ENCODE data around the gene KRTAP5-1.

KRTAP5-1 gene

GRCh38 chr11:1561266-1561665, 23.8 kb downstream of the KRTAP5-1 start:
- Histone ChIP-seq H3K27ac (ENCODE audit: insufficient read depth in 1 of 2, low read depth in 1 of 2, low read length in 2 of 2, poor library complexity in 1 of 2, severe bottlenecking in 2 of 2) (no peak overlapping the region), H3K4me3 (ENCODE audit: control insufficient read depth in 1 of 7, extremely low read depth in 1 of 7, insufficient read depth in 4 of 7, low read depth in 2 of 7, low read length in 6 of 7) (no peak overlapping the region), H3K4me1 (ENCODE audit: control extremely low read depth in 1 of 4, control insufficient read depth in 4 of 4, insufficient read depth in 4 of 4, low read length in 3 of 4) (no peaks in the 10 kb centered on the region), H3K9me3 (ENCODE audit: control extremely low read depth in 1 of 5, control insufficient read depth in 4 of 5, insufficient read depth in 2 of 5, low read depth in 1 of 5, low read length in 4 of 5) (no peaks in the 10 kb centered on the region), H3K27me3 (replicated peaks in 2 of 5; ENCODE audit: control insufficient read depth in 4 of 5, insufficient read depth in 5 of 5, low read length in 4 of 5) (peaks cover 0 to 92% (median 18%) of the 10 kb centered on the region in 5 experiments), H3K36me3 (ENCODE audit: control insufficient read depth in 4 of 4, insufficient read depth in 4 of 4, low read length in 3 of 4) (no peaks in the 10 kb centered on the region)
- ChIA-PET CTCF (interaction anchor here (2.1 kb wide), 1 partner anchor 13 kb away, joined by 6 read pairs; no protein-coding TSS in a partner anchor), POLR2A (no interaction called here)
- DNase-seq = no peak
- over 99% methylated on average over 14 of the region's 17 CpGs for WGBS (ENCODE audit: insufficient coverage)

- Histone ChIP-seq H3K9me3 (ENCODE audit: control extremely low read depth in 1 of 5, control insufficient read depth in 4 of 5, insufficient read depth in 2 of 5, low read depth in 1 of 5, low read length in 4 of 5) (no peaks in the 10 kb centered on the region), H3K4me1 (ENCODE audit: control extremely low read depth in 1 of 4, control insufficient read depth in 4 of 4, insufficient read depth in 4 of 4, low read length in 3 of 4) (no peaks in the 10 kb centered on the region), H3K36me3 (ENCODE audit: control insufficient read depth in 4 of 4, insufficient read depth in 4 of 4, low read length in 3 of 4) (no peaks in the 10 kb centered on the region), H3K27me3 (replicated peaks in 2 of 5; ENCODE audit: control insufficient read depth in 4 of 5, insufficient read depth in 5 of 5, low read length in 4 of 5) (peaks cover 0 to 92% (median 18%) of the 10 kb centered on the region in 5 experiments), H3K27ac (ENCODE audit: insufficient read depth in 1 of 2, low read depth in 1 of 2, low read length in 2 of 2, poor library complexity in 1 of 2, severe bottlenecking in 2 of 2) (no peak overlapping the region), H3K4me3 (ENCODE audit: control insufficient read depth in 1 of 7, extremely low read depth in 1 of 7, insufficient read depth in 4 of 7, low read depth in 2 of 7, low read length in 6 of 7) (no peak overlapping the region)
- POLR2A ChIA-PET = interaction anchor here (1.3 kb wide), 1 partner anchor 8 kb away, joined by 3 read pairs; no protein-coding TSS in a partner anchor
- WGBS (ENCODE audit: insufficient coverage) = 92% methylated on average over 6 of the region's 8 CpGs
- CTCF ChIA-PET = interaction anchor here (1.4 to 2.1 kb wide), 2 partner anchors 14 to 22 kb away, joined by 4 to 6 read pairs; no protein-coding TSS in a partner anchor
- DNase-seq = no peak
These were observed 24.3 kb downstream of the KRTAP5-1 start for GRCh38 chr11:1560649-1561251.

GRCh38 chr11:1560002-1560648, 25.0 kb downstream of the KRTAP5-1 start:
- H3K4me3 ChIP-seq (ENCODE audit: control insufficient read depth in 1 of 7, extremely low read depth in 1 of 7, insufficient read depth in 4 of 7, low read depth in 2 of 7, low read length in 6 of 7) = no peak overlapping the region
- no peaks in the 10 kb centered on the region for H3K4me1 ChIP-seq (ENCODE audit: control extremely low read depth in 1 of 4, control insufficient read depth in 4 of 4, insufficient read depth in 4 of 4, low read length in 3 of 4)
- no peaks in the 10 kb centered on the region for H3K9me3 ChIP-seq (ENCODE audit: control extremely low read depth in 1 of 5, control insufficient read depth in 4 of 5, insufficient read depth in 2 of 5, low read depth in 1 of 5, low read length in 4 of 5)
- DNase-seq = no peak
- H3K27ac ChIP-seq (ENCODE audit: insufficient read depth in 1 of 2, low read depth in 1 of 2, low read length in 2 of 2, poor library complexity in 1 of 2, severe bottlenecking in 2 of 2) = no peak overlapping the region
- WGBS (ENCODE audit: insufficient coverage) = 88% methylated on average over 10 of the region's 15 CpGs
- H3K36me3 ChIP-seq (ENCODE audit: control insufficient read depth in 4 of 4, insufficient read depth in 4 of 4, low read length in 3 of 4) = no peaks in the 10 kb centered on the region
- H3K27me3 ChIP-seq (replicated peaks in 2 of 5; ENCODE audit: control insufficient read depth in 4 of 5, insufficient read depth in 5 of 5, low read length in 4 of 5) = peaks cover 0 to 92% (median 15%) of the 10 kb centered on the region in 5 experiments
- ChIA-PET CTCF (interaction anchor here (1.2 to 2.5 kb wide), 4 partner anchors 10 to 22 kb away, joined by 4 to 6 read pairs (median 5); no protein-coding TSS in a partner anchor), POLR2A (interaction anchor here (1.3 kb wide), 1 partner anchor 9 kb away, joined by 3 read pairs; no protein-coding TSS in a partner anchor)

GRCh38 chr11:1559111-1559951, 25.8 kb downstream of the KRTAP5-1 start:
- no peak for DNase-seq
- no peaks in the 10 kb centered on the region for H3K36me3 ChIP-seq (ENCODE audit: control insufficient read depth in 4 of 4, insufficient read depth in 4 of 4, low read length in 3 of 4)
- no peak overlapping the region for H3K4me3 ChIP-seq (ENCODE audit: control insufficient read depth in 1 of 7, extremely low read depth in 1 of 7, insufficient read depth in 4 of 7, low read depth in 2 of 7, low read length in 6 of 7)
- no peak overlapping the region for H3K27ac ChIP-seq (ENCODE audit: insufficient read depth in 1 of 2, low read depth in 1 of 2, low read length in 2 of 2, poor library complexity in 1 of 2, severe bottlenecking in 2 of 2)
- POLR2A ChIA-PET = interaction anchor here (1.3 kb wide), 1 partner anchor 10 kb away, joined by 3 read pairs; no protein-coding TSS in a partner anchor
- H3K4me1 ChIP-seq (ENCODE audit: control extremely low read depth in 1 of 4, control insufficient read depth in 4 of 4, insufficient read depth in 4 of 4, low read length in 3 of 4) = no peaks in the 10 kb centered on the region
- no peaks in the 10 kb centered on the region for H3K9me3 ChIP-seq (ENCODE audit: control extremely low read depth in 1 of 5, control insufficient read depth in 4 of 5, insufficient read depth in 2 of 5, low read depth in 1 of 5, low read length in 4 of 5)
- H3K27me3 ChIP-seq (replicated peaks in 2 of 5; ENCODE audit: control insufficient read depth in 4 of 5, insufficient read depth in 5 of 5, low read length in 4 of 5) = peaks cover 0 to 92% (median 10%) of the 10 kb centered on the region in 5 experiments
- CTCF ChIA-PET = interaction anchor here (1.2 to 2.5 kb wide), 4 partner anchors 10 to 23 kb away, joined by 4 to 6 read pairs (median 5); no protein-coding TSS in a partner anchor
- 64% methylated on average over 22 of the region's 29 CpGs for WGBS (ENCODE audit: insufficient coverage)

- no peaks in the 10 kb centered on the region for H3K36me3 ChIP-seq (ENCODE audit: control insufficient read depth in 4 of 4, insufficient read depth in 4 of 4, low read length in 3 of 4)
- peaks cover 0 to 92% (median 10%) of the 10 kb centered on the region in 5 experiments for H3K27me3 ChIP-seq (replicated peaks in 2 of 5; ENCODE audit: control insufficient read depth in 4 of 5, insufficient read depth in 5 of 5, low read length in 4 of 5)
- POLR2A ChIA-PET = no interaction called here
- no peak overlapping the region for H3K4me3 ChIP-seq (ENCODE audit: control insufficient read depth in 1 of 7, extremely low read depth in 1 of 7, insufficient read depth in 4 of 7, low read depth in 2 of 7, low read length in 6 of 7)
- H3K9me3 ChIP-seq (ENCODE audit: control extremely low read depth in 1 of 5, control insufficient read depth in 4 of 5, insufficient read depth in 2 of 5, low read depth in 1 of 5, low read length in 4 of 5) = no peaks in the 10 kb centered on the region
- CTCF ChIA-PET = interaction anchor here (1.3 to 2.5 kb wide), 2 partner anchors 9 to 12 kb away, joined by 3 to 6 read pairs; no protein-coding TSS in a partner anchor
- no peak overlapping the region for H3K27ac ChIP-seq (ENCODE audit: insufficient read depth in 1 of 2, low read depth in 1 of 2, low read length in 2 of 2, poor library complexity in 1 of 2, severe bottlenecking in 2 of 2)
- WGBS (ENCODE audit: insufficient coverage) = 59% methylated on average over 6 of the region's 12 CpGs
- H3K4me1 ChIP-seq (ENCODE audit: control extremely low read depth in 1 of 4, control insufficient read depth in 4 of 4, insufficient read depth in 4 of 4, low read length in 3 of 4) = no peaks in the 10 kb centered on the region
- DNase-seq = no peak
These were observed 26.3 kb downstream of the KRTAP5-1 start for GRCh38 chr11:1558775-1559110.

- H3K36me3 ChIP-seq (ENCODE audit: control insufficient read depth in 4 of 4, insufficient read depth in 4 of 4, low read length in 3 of 4) = no peaks in the 10 kb centered on the region
- POLR2A ChIA-PET = no interaction called here
These were observed 26.9 kb downstream of the KRTAP5-1 start for GRCh38 chr11:1557904-1558774.

More at GRCh38 chr11:1557904-1558774, 26.9 kb downstream of the KRTAP5-1 start:
- CTCF ChIA-PET = interaction anchor here (1.3 to 2.5 kb wide), 2 partner anchors 8 to 11 kb away, joined by 3 to 6 read pairs; no protein-coding TSS in a partner anchor
- 65% methylated on average over 25 of the region's 29 CpGs for WGBS (ENCODE audit: insufficient coverage)
- H3K4me3 ChIP-seq (ENCODE audit: control insufficient read depth in 1 of 7, extremely low read depth in 1 of 7, insufficient read depth in 4 of 7, low read depth in 2 of 7, low read length in 6 of 7) = no peak overlapping the region
- H3K9me3 ChIP-seq (ENCODE audit: control extremely low read depth in 1 of 5, control insufficient read depth in 4 of 5, insufficient read depth in 2 of 5, low read depth in 1 of 5, low read length in 4 of 5) = no peaks in the 10 kb centered on the region
- no peak for DNase-seq
- no peaks in the 10 kb centered on the region for H3K4me1 ChIP-seq (ENCODE audit: control extremely low read depth in 1 of 4, control insufficient read depth in 4 of 4, insufficient read depth in 4 of 4, low read length in 3 of 4)
- H3K27me3 ChIP-seq (replicated peaks in 2 of 5; ENCODE audit: control insufficient read depth in 4 of 5, insufficient read depth in 5 of 5, low read length in 4 of 5) = peaks cover 0 to 92% (median 11%) of the 10 kb centered on the region in 5 experiments
- H3K27ac ChIP-seq (ENCODE audit: insufficient read depth in 1 of 2, low read depth in 1 of 2, low read length in 2 of 2, poor library complexity in 1 of 2, severe bottlenecking in 2 of 2) = no peak overlapping the region

Measured in common myeloid progenitor, CD34-positive (primary cell).